HepG2 (cell line): ENCODE data around the gene FLVCR1. TPM values are rescaled to one million over a fixed set of nuclear protein-coding genes. Genes with fewer than 3 reads are reported as not detected.

ENCODE experiments used
- MEIS2 ChIP-seq: sonication (generic); formaldehyde crosslinking; IDR thresholded peaks from 2 replicates; pipeline ENCODE4 v1.9.0; 2021; ENCODE audit warnings: mild to moderate bottlenecking, missing genetic modification reagents
- MTERF4 ChIP-seq: sonication (generic); formaldehyde crosslinking; IDR thresholded peaks from 2 replicates; pipeline ENCODE4 v1.8.0; 2023; ENCODE audit warnings: mild to moderate bottlenecking, missing genetic modification reagents
- PITX1 ChIP-seq: sonication (generic); formaldehyde crosslinking; IDR thresholded peaks from 2 replicates; pipeline ENCODE4 v1.5.1; 2020; ENCODE audit warnings: mild to moderate bottlenecking, missing genetic modification reagents
- TAF1 ChIP-seq: sonication (generic); formaldehyde crosslinking; IDR thresholded peaks from 2 replicates; pipeline ENCODE4 v1.4.0; 2020; ENCODE audit warnings: missing genetic modification reagents
- TEAD3 ChIP-seq: optimal IDR thresholded peaks from 2 replicates; pipeline ENCODE3; 2016; ENCODE audit warnings: borderline replicate concordance
- ZNF18 ChIP-seq: sonication (generic); formaldehyde crosslinking; IDR thresholded peaks from 2 replicates; pipeline ENCODE4 v1.8.0; 2022; ENCODE audit warnings: mild to moderate bottlenecking, missing genetic modification reagents; ENCODE audit not compliant: insufficient replicate concordance
- ZNF609 ChIP-seq: sonication (generic); formaldehyde crosslinking; IDR thresholded peaks from 2 replicates; pipeline ENCODE4 v1.4.0; 2020; ENCODE audit warnings: mild to moderate bottlenecking, missing genetic modification reagents, borderline replicate concordance
- ZNF646 ChIP-seq: sonication (generic); formaldehyde crosslinking; IDR thresholded peaks from 2 replicates; pipeline ENCODE4 v1.9.0; 2021; ENCODE audit warnings: mild to moderate bottlenecking, missing genetic modification reagents
- ZNF780A ChIP-seq: sonication (generic); formaldehyde crosslinking; IDR thresholded peaks from 2 replicates; pipeline ENCODE4 v1.8.0; 2022; ENCODE audit warnings: mild to moderate bottlenecking, missing genetic modification reagents, moderate library complexity
- polyA plus RNA-seq, 8 experiments: library from polyadenylated mRNA; depleted of rRNA in 3 of 8; stranded (reverse) in 7 of 8; unstranded in 1 of 8; fragments of >200 nt; fragmentation: Illumina TruSeq in 4 of 8; extraction: Trizol in 4 of 8; gene quantifications; 2 replicates each; pipeline versions ENCODE4 v1.2.1 to v1.2.3, GENCODE V29; 2011 to 2016; ENCODE audit warnings: low read depth in 4 of 8, missing spikeins in 1 of 8, mixed read lengths in 1 of 8; ENCODE audit not compliant: insufficient read depth in 1 of 8
- total RNA-seq, 5 experiments: library from RNA; depleted of rRNA; stranded (reverse); fragments of >200 nt; fragmentation: Illumina TruSeq; extraction: Trizol; gene quantifications; 2 replicates each; pipeline ENCODE4 v1.2.3, GENCODE V29; 2016; ENCODE audit warnings: low read depth in 1 of 5
- TF ChIP-seq, protein P1 (sequence below): sonication (generic); formaldehyde crosslinking; IDR thresholded peaks from 2 replicates; pipeline ENCODE4 v1.4.0; 2020; ENCODE audit warnings: missing genetic modification reagents; ENCODE audit errors: not compliant biosample characterization

Gene FLVCR1
- total and polyA plus RNA-seq, 2 of the 13 experiments (the other 11 are each of a cell fraction or from before 2014, with no cell fraction given): 14.8 to 39.8 TPM

DNA sequence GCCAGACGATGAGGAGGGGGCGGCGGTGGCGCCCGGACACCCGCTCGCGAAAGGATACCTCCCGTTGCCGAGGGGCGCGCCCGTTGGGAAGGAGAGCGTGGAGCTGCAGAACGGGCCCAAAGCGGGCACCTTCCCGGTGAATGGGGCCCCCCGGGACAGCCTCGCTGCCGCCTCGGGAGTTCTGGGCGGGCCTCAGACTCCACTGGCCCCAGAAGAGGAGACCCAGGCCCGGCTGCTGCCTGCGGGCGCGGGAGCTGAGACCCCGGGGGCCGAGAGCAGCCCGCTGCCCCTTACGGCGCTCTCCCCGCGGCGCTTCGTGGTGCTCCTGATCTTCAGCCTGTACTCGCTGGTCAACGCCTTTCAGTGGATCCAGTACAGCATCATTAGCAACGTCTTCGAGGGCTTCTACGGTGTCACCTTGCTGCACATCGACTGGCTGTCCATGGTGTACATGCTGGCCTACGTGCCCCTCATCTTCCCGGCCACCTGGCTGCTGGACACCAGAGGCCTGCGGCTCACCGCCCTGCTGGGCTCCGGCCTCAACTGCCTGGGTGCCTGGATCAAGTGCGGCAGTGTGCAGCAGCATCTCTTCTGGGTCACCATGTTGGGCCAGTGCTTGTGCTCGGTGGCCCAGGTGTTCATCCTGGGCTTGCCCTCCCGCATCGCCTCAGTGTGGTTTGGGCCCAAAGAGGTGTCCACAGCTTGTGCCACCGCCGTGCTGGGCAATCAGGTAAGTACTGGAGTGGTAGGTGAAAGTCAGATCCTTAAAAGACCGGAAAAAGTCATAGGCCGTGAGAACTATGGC, 588 bp downstream of the FLVCR1 start (continued):
- TF ChIP-seq ZNF646 (CRISPR knock-in tag) (peak; percentile 46; the same call in 1 of the 2 replicates), PITX1 (peak; percentile 53), ZNF609 (CRISPR knock-in tag) (0 out of 2 replicates have a peak, but pooled peaks have one; percentile 8), TAF1 (CRISPR knock-in tag) (peak; percentile 8; the same call in 1 of the 2 replicates), ZNF18 (CRISPR knock-in tag) (peak; percentile 8), ZNF780A (CRISPR knock-in tag) (0 out of 2 replicates have a peak, but pooled peaks have one; percentile 27), TEAD3 (CRISPR knock-in tag) (no peak), MEIS2 (peak; percentile 41; the same call in 1 of the 2 replicates), MTERF4 (CRISPR knock-in tag) (peak; percentile 95)
- TF ChIP-seq, protein P1, sequence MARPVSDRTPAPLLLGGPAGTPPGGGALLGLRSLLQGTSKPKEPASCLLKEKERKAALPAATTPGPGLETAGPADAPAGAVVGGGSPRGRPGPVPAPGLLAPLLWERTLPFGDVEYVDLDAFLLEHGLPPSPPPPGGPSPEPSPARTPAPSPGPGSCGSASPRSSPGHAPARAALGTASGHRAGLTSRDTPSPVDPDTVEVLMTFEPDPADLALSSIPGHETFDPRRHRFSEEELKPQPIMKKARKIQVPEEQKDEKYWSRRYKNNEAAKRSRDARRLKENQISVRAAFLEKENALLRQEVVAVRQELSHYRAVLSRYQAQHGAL (CRISPR knock-in tag): peak; percentile 32
